Left forelimb (tissue), 1 donor: ENCODE results near the gene RPEL1.
A peak's percentile ranks its signal among the peaks of the same experiment; 100 is the strongest.

Experiments used
- DNase-seq: peaks from one replicate; pipeline ENCODE4 v3.0.0-alpha.2; 2018; ENCODE audit warnings: low spot score

The RPEL1 gene

DNA sequence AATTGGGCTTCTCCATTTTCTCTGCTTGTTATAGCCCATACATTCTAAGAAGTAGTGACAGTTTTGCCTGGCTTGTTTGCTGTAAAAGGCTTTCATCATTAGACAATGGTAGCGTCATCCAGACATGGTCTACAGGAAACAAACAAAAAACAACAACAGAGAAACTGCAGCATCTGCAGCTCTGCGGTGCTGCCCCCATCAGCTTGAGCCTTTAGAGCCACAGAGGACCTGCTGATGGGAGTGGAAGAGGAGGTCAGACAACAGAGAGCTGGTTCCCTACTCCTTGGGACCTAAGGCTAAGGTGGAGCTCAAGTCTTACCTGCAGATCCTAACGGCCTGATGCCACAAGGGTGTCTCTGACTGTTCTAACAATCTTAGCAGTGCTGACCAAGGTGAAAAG is 34.3 kb downstream of the RPEL1 start:
- no peak for DNase-seq

GRCh38 chr10:103280506-103280905 is 34.8 kb downstream of the RPEL1 start:
- no peak for DNase-seq

DNA sequence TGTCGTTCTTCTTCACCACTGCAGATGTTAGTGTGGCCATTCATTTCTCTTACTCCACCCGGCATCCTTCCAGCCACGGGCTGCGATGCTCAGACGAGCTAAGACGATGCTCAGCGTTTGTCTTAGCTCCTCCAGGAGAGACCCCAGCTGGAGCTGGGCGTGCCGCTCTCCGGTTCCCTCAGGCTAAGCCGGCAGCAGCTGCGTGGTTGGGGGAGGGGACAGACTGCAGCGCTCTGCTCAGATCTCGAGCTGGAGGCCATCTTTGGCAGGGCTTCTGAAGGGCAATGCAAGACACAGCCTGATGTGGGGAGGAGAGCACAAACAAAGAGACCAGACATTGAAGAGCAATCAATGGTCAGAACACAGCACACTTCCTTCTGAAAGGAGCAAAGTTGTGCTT is 36.1 kb downstream of the RPEL1 start:
- peak; percentile 68 for DNase-seq

DNA sequence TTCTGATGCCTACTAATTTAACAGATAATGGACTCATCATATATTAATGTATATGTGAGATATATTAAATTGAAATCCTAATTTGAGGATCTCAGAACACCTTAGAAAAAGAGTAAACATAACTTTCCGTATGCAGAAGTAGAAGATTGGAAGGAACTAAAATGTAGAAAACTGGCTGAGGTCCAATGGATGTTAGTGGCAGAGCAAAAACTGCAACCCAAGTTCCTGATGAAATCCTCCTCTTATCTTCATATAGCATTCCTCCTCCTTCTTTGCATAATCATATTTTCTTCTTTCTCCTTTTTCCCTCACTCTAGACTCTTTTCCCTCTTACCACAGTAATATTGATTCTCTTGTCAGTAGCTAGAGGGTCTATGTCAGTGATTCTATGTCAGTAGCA is 37.3 kb downstream of the RPEL1 start:
- no peak for DNase-seq

DNA sequence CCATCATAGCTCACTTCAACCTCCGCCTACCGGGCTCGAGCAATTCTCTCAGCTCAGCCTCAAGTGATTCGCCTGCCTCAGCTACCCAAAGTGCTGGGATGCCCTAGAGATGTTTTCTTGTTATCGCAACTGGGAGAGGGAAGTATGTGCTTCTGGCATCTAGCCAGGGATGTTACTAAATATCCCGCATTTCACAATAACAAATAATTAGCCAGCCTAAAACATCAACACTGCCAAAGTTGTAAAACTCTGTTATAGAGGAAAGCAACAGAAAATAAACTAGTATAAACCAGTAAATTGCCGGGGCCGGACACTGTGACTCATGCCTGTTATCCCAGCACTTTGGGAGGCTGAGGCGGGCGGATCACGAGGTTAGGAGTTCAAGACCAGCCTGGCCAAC is 38.5 kb downstream of the RPEL1 start:
- no peak for DNase-seq

- no peak for DNase-seq
These were observed 42.3 kb downstream of the RPEL1 start for GRCh38 chr10:103287992-103288391.

GRCh38 chr10:103291588-103291987 is 45.9 kb downstream of the RPEL1 start:
- no peak for DNase-seq

- DNase-seq = no peak
These were observed 49.8 kb downstream of the RPEL1 start for GRCh38 chr10:103295374-103296015.
